GM12875 (cell line): Measurements from ENCODE around the gene PICK1.

Experiments used
- H3K4me3 ChIP-seq: one replicate; pipeline ENCODE4 v1.5.1; 2011; ENCODE audit warnings: low read depth, low read length, control low read depth
- CTCF ChIP-seq: IDR thresholded peaks from 2 replicates; pipeline ENCODE4 v1.5.1; 2011; ENCODE audit warnings: low read depth, mild to moderate bottlenecking, control low read depth, inconsistent platforms, low read length, moderate library complexity, borderline replicate concordance; ENCODE audit not compliant: insufficient read depth

Gene PICK1

GRCh38 chr22:38056969-38057891 is at the start of gene PICK1:
Gene PICK1, plus strand, starts transcription at chr22:38057404. Its CDS starts 406 bp downstream, at chr22:38057810.
- TF ChIP-seq CTCF = no peak
- H3K4me3 ChIP-seq = peak within 1 kb of the TSS; percentile 76

- TF ChIP-seq CTCF = no peak
- no peak overlapping the region for H3K4me3 ChIP-seq
Observed at GRCh38 chr22:38009000-38009806, 48.0 kb upstream of the PICK1 start.

- TF ChIP-seq CTCF = no peak
- no peak overlapping the region for H3K4me3 ChIP-seq
Observed at GRCh38 chr22:38012604-38013072, 44.6 kb upstream of the PICK1 start.

- TF ChIP-seq CTCF = no peak
- no peak overlapping the region for H3K4me3 ChIP-seq
Observed at GRCh38 chr22:38014083-38014482, 43.1 kb upstream of the PICK1 start.

GRCh38 chr22:38016182-38017151 is 40.7 kb upstream of the PICK1 start:
- TF ChIP-seq CTCF = no peak
- H3K4me3 ChIP-seq = no peak overlapping the region

GRCh38 chr22:38017272-38017920 is 39.8 kb upstream of the PICK1 start:
- no peak overlapping the region for H3K4me3 ChIP-seq
- no peak for TF ChIP-seq CTCF
